ENCODE data around the gene JMJD1C. TPM values are rescaled to one million over a fixed set of nuclear protein-coding genes. Genes with fewer than 3 reads are reported as not detected.
"Not testable (repeated sequence)": the region's sequence is repeated elsewhere in the genome, so short reads cannot be mapped to it uniquely, and the experiment has no call there.

The JMJD1C gene
- total RNA-seq, 1 donor from 2014 or later = 143 TPM

- Histone ChIP-seq H3K9ac (no peak overlapping the region), H4K20me1 (ENCODE audit: low read depth) (peaks cover 3% of the 10 kb centered on the region), H3K27me3 (no peaks in the 10 kb centered on the region), H2AFZ (replicated peaks) (no peak overlapping the region), H3F3A (ENCODE audit: low read depth) (peaks cover 8% of the 10 kb centered on the region), H3K79me2 (ENCODE audit: low read depth) (peaks cover under 1% of the 10 kb centered on the region), H3K4me3 (no peak overlapping the region), H3K4me2 (no peak overlapping the region), H3K9me3 (ENCODE audit: low read depth) (no peaks in the 10 kb centered on the region), H3K4me1 (no peaks in the 10 kb centered on the region), H3K36me3 (no peaks in the 10 kb centered on the region), H3K27ac (no peak overlapping the region)
- no peak for DNase-seq (ENCODE audit: low spot score)
- Mint-ChIP-seq H3K36me3 (peaks cover 14% of the 10 kb centered on the region), H3K27ac (no peak overlapping the region), H3K27me3 (ENCODE audit: insufficient read depth, low read depth) (no peaks in the 10 kb centered on the region), H3K4me3 (no peak overlapping the region), H3K9me3 (no peaks in the 10 kb centered on the region), H3K4me1 (no peaks in the 10 kb centered on the region)
- TF ChIP-seq CTCF (IDR thresholded peaks at IDR 0.05) (no peak), EZH2phosphoT487 (IDR thresholded peaks at IDR 0.05) (no peak), EZH2 (IDR thresholded peaks at IDR 0.05) (no peak)
Observed at GRCh38 chr10:63155388-63156020, 310.3 kb downstream of the JMJD1C start.

- H3K36me3 ChIP-seq = no peaks in the 10 kb centered on the region
- no peaks in the 10 kb centered on the region for H3K27me3 ChIP-seq
- H2AFZ ChIP-seq (replicated peaks) = no peak overlapping the region
- peaks cover 14% of the 10 kb centered on the region for H3K36me3 Mint-ChIP-seq
- H3K27ac ChIP-seq = no peak overlapping the region
- H3K9me3 ChIP-seq (ENCODE audit: low read depth) = no peaks in the 10 kb centered on the region
- no peak overlapping the region for H3K4me3 ChIP-seq
- no peaks in the 10 kb centered on the region for H3K9me3 Mint-ChIP-seq
- H3K4me1 Mint-ChIP-seq = no peaks in the 10 kb centered on the region
- no peak overlapping the region for H3K9ac ChIP-seq
- no peak overlapping the region for H3K4me2 ChIP-seq
- no peaks in the 10 kb centered on the region for H3K27me3 Mint-ChIP-seq (ENCODE audit: insufficient read depth, low read depth)
- H3K4me3 Mint-ChIP-seq = no peak overlapping the region
- TF ChIP-seq EZH2 (IDR thresholded peaks at IDR 0.05) (no peak), EZH2phosphoT487 (IDR thresholded peaks at IDR 0.05) (no peak), CTCF (IDR thresholded peaks at IDR 0.05) (no peak)
- peaks cover 5% of the 10 kb centered on the region for H3F3A ChIP-seq (ENCODE audit: low read depth)
- no peak overlapping the region for H3K27ac Mint-ChIP-seq
- DNase-seq (ENCODE audit: low spot score) = no peak
- no peaks in the 10 kb centered on the region for H3K4me1 ChIP-seq
- peaks cover 3% of the 10 kb centered on the region for H4K20me1 ChIP-seq (ENCODE audit: low read depth)
- peaks cover 8% of the 10 kb centered on the region for H3K79me2 ChIP-seq (ENCODE audit: low read depth)
Observed at GRCh38 chr10:63154546-63155387, 311.0 kb downstream of the JMJD1C start.

- H3K27ac ChIP-seq; H3K36me3 ChIP-seq; H3K4me1 ChIP-seq; H3K4me3 Mint-ChIP-seq; H3K9me3 Mint-ChIP-seq; H4K20me1 ChIP-seq (ENCODE audit: low read depth); H3K4me3 ChIP-seq; H3K9ac ChIP-seq; H3K27ac Mint-ChIP-seq; H3F3A ChIP-seq (ENCODE audit: low read depth); H3K27me3 ChIP-seq; H3K4me1 Mint-ChIP-seq; H3K27me3 Mint-ChIP-seq (ENCODE audit: insufficient read depth, low read depth); H2AFZ ChIP-seq (replicated peaks); H3K9me3 ChIP-seq (ENCODE audit: low read depth); DNase-seq (ENCODE audit: low spot score); H3K4me2 ChIP-seq: not testable (repeated sequence)
- peaks cover 14% of the 10 kb centered on the region for H3K79me2 ChIP-seq (ENCODE audit: low read depth)
- H3K36me3 Mint-ChIP-seq = peaks cover 17% of the 10 kb centered on the region
Observed at GRCh38 chr10:63153868-63154545, 311.8 kb downstream of the JMJD1C start.
